Activated T-helper 1 cell treated with anti-CD3 and anti-CD28 coated beads, Interleukin-12 subunit alpha, Interleukin-12 subunit beta, Interleukin-2, Interleukin-4 antibody, amounts not matched to agents 30 ng/mL and 10 ng/mL and 1 ng/mL, durations not matched to agents 14 hours and 24 hours and 36 hours (primary cell): ENCODE measurements around the gene GABARAPL1. TPM values are rescaled to one million over a fixed set of nuclear protein-coding genes. Genes with fewer than 3 reads are reported as not detected.
"Not testable (repeated sequence)": the region's sequence is repeated elsewhere in the genome, so short reads cannot be mapped to it uniquely, and the experiment has no call there.

Experiments
- DNase-seq: peaks from one replicate; pipeline ENCODE4 v3.0.0; 2021; ENCODE audit warnings: low spot score
- H3K27ac Mint-ChIP-seq: one replicate; pipeline ENCODE4 v1.8.0; 2021; ENCODE audit warnings: mild to moderate bottlenecking, mixed read lengths
- H3K27me3 Mint-ChIP-seq: one replicate; pipeline ENCODE4 v1.8.0; 2022; ENCODE audit warnings: mild to moderate bottlenecking, moderate library complexity, mixed read lengths; ENCODE audit not compliant: insufficient read depth
- H3K36me3 Mint-ChIP-seq: one replicate; pipeline ENCODE4 v1.8.0; 2021; ENCODE audit warnings: low read depth, mixed read lengths
- H3K4me1 Mint-ChIP-seq: one replicate; pipeline ENCODE4 v1.8.0; 2021; ENCODE audit warnings: low read depth, mixed read lengths
- H3K4me3 Mint-ChIP-seq: one replicate; pipeline ENCODE4 v1.8.0; 2021; ENCODE audit warnings: mild to moderate bottlenecking, moderate library complexity, mixed read lengths
- H3K9me3 Mint-ChIP-seq: one replicate; pipeline ENCODE4 v1.8.0; 2021; ENCODE audit warnings: mixed read lengths
- intact Hi-C: fragments of 100-400 bp; cut with micrococcal nuclease; formaldehyde crosslinking; loops from one replicate; pipeline ENCODE4 v1.15.1; 2024
- total RNA-seq: library from RNA; stranded (reverse); gene quantifications from 2 replicates; pipeline ENCODE4 v1.2.3, GENCODE V29; 2022

Gene GABARAPL1
- total RNA-seq, 1 donor from 2014 or later: 6.6 TPM

DNA sequence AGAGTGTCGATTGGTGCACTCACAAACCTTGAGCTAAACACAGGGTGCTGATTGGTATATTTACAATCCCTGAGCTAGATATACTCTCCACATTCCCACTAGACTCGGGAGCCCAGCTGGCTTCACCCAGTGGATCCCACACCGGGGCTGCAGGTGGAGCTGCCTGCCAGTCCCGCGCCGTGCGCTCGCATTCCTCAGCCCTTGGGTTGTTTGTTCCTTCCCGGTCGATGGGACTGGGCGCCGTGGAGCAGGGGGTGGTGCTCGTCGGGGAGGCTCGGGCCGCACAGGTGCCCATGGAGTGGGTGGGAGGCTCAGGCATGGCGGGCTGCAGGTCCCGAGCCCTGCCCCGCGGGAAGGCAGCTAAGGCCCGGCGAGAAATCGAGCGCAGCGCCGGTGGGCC is 12.7 kb downstream of the GABARAPL1 start:
- H3K4me3 Mint-ChIP-seq, DNase-seq, H3K9me3 Mint-ChIP-seq, H3K27ac Mint-ChIP-seq, intact Hi-C loops, H3K27me3 Mint-ChIP-seq: not testable (repeated sequence)
- peaks cover 10% of the 10 kb centered on the region for H3K4me1 Mint-ChIP-seq
- peaks cover 23% of the 10 kb centered on the region for H3K36me3 Mint-ChIP-seq

DNA sequence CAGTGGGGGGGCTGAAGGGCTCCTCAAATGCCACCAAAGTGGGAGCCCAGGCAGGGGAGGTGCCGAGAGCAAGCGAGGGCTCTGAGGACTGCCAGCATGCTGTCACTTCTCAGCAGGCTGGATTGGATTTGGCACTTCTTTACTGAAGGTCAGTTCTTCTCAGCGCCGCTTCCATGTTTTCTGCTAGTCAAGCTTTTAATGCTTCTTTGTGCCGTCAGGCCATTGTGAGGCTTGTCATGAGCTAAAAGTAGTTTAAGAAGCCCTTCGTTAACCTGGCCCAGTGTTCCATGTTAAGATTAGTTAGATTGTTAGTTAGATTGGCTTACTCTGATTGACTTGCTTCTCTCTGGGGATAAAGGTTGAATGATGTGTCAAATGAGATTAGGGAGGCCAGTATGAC is 13.4 kb downstream of the GABARAPL1 start:
- no peak for DNase-seq
- Mint-ChIP-seq H3K9me3 (no peaks in the 10 kb centered on the region), H3K27ac (no peak overlapping the region), H3K36me3 (peaks cover 22% of the 10 kb centered on the region), H3K27me3 (no peaks in the 10 kb centered on the region), H3K4me1 (peaks cover 10% of the 10 kb centered on the region), H3K4me3 (no peak overlapping the region)
- intact Hi-C loops: no loop called here

DNA sequence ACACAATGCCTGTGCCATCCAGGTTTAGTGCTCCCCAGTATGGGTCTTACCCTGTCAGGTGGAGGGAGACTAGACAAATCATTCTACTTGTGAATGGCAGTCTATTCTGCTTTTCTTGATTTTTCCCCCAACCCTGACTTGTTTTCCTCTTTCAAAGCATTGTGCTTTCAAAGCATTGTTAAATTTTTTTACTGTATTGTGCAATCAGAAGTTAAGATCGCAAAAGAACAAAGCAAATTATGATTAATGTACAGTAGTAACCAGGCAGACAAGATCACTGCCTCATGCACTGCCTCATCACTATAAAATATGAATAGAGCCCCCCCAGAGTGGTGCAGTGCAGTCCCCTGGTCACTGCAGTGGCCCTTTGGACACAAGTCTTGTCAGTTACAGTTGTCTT is 14.1 kb downstream of the GABARAPL1 start:
- Mint-ChIP-seq H3K4me1 (peaks cover 10% of the 10 kb centered on the region), H3K27me3 (no peaks in the 10 kb centered on the region), H3K36me3 (peaks cover 16% of the 10 kb centered on the region), H3K4me3 (no peak overlapping the region), H3K27ac (no peak overlapping the region), H3K9me3 (no peaks in the 10 kb centered on the region)
- DNase-seq: no peak
- intact Hi-C loops: no loop called here

DNA sequence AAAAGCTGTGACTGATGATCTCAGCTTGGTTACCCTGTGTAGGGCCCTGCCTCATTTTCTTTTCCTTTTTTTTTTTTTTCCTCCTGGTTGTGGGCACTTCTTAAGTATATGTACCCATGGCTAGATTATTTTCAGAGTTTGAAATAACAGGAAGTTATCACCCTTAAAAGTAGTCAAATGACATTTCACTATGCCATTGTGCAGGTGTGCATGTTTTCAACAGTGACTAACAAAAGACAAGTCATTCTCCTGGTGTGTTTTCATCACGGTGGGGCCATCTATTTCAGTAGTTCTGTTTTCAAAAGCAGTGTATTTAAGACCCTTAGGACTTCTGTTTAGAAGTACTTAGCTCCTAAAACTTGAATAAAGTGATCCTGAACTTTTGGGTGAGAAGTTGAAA is 15.0 kb downstream of the GABARAPL1 start:
- no peak for DNase-seq
- peaks cover 10% of the 10 kb centered on the region for H3K36me3 Mint-ChIP-seq
- no peak overlapping the region for H3K27ac Mint-ChIP-seq
- no peak overlapping the region for H3K4me3 Mint-ChIP-seq
- no peaks in the 10 kb centered on the region for H3K9me3 Mint-ChIP-seq
- intact Hi-C loops: no loop called here
- H3K27me3 Mint-ChIP-seq: no peaks in the 10 kb centered on the region
- peaks cover 10% of the 10 kb centered on the region for H3K4me1 Mint-ChIP-seq

DNA sequence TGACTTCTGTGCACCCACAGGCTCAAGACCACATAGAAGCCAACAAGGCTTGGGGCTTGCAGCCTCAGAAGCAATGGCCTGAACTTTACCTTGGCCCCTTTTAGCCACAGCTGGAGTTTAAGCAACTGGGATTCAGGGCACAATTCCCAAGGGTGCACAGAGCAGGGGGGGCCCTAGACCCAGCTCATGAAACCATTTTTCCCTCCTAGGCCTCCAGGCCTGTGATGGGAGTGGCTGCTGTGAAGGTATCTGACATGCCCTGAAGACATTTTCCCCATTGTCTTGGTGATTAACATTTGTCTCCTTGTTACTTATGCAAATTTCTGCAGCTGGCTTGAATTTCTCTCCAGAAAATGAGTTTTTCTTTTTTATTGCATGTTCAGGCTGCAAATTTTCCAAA is 21.9 kb downstream of the GABARAPL1 start:
- Mint-ChIP-seq H3K27ac (no peak overlapping the region), H3K4me1 (peaks cover 15% of the 10 kb centered on the region), H3K27me3 (peaks cover 8% of the 10 kb centered on the region), H3K4me3 (no peak overlapping the region), H3K9me3 (peaks cover 20% of the 10 kb centered on the region), H3K36me3 (no peaks in the 10 kb centered on the region)
- intact Hi-C loops: loop anchor here (2.0 to 10.0 kb wide), 2 partner anchors 70 to 180 kb away; no protein-coding TSS in a partner anchor
- DNase-seq: no peak

DNA sequence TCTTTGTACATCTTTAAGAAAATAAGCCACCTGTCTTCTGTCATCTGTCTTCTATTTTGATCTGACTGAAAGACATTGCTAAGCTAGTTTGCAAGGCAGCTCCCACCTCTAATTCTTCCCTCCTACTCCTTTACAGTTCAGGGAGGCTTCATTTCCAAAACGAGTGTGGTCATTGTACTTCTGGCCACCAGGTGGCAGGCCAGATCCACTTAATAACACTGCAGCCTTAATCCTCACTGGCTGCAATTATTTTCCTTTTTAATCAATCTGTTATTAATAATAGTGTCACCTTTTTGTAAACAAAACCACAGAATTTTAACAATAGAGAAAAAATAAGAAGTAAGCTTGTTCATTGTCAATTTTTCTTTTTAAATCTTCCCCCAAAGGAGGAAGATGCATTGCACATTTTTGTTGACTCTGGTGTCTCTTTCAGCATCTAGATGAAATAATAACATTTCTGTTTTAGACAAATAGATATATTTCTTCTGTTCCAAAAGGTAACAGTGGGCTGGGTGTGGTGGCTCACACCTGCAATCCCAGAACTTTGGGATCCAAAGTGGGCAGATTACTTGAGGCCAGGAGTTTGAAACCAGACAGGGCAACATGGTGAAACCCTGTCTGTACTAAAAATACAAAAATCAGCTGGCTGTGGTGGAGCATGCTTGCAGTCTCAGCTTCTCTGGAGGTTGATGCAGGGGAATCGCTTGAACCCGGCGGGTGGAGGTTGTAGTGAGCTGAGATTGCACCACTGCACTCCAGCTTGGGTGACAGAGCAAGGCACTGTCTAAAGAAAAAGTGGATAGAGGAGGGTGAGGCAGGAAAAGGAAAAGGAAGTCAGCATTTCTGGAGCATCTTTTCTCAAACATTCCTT is 23.3 kb downstream of the GABARAPL1 start:
- no peak for DNase-seq
- Mint-ChIP-seq H3K36me3 (no peaks in the 10 kb centered on the region), H3K4me3 (no peak overlapping the region), H3K27me3 (peaks cover 13% of the 10 kb centered on the region), H3K9me3 (peaks cover 20% of the 10 kb centered on the region), H3K27ac (no peak overlapping the region), H3K4me1 (peaks cover 15% of the 10 kb centered on the region)
- intact Hi-C loops: loop anchor here (1.0 to 10.0 kb wide), 8 partner anchors 69 to 1251 kb away; partner anchors contain the start of gene STYK1

DNA sequence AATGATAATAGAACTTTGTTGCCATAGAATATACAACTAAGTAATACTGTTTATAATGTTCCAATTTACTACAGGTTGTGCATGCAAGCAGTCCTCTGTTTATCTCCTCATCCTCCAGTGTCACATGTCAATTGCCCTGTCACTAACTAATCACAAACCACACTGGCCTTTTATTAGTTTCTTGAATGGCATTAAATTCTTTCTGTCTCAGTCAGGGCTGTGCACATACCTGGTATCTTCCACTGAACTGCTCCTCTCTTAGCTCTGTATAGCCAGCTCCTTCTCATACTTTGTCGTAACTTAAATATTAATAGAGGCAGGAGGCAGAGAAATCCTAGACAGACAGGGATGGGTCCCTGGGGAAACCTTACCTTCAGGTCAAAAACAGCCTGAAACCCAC is 24.0 kb downstream of the GABARAPL1 start:
- Mint-ChIP-seq H3K9me3 (peaks cover 20% of the 10 kb centered on the region), H3K36me3 (no peaks in the 10 kb centered on the region), H3K4me1 (peaks cover 15% of the 10 kb centered on the region), H3K4me3 (no peak overlapping the region), H3K27ac (no peak overlapping the region), H3K27me3 (peaks cover 19% of the 10 kb centered on the region)
- no peak for DNase-seq
- intact Hi-C loops: loop anchor here (5.0 to 10.0 kb wide), 4 partner anchors 86 to 1251 kb away; no protein-coding TSS in a partner anchor

DNA sequence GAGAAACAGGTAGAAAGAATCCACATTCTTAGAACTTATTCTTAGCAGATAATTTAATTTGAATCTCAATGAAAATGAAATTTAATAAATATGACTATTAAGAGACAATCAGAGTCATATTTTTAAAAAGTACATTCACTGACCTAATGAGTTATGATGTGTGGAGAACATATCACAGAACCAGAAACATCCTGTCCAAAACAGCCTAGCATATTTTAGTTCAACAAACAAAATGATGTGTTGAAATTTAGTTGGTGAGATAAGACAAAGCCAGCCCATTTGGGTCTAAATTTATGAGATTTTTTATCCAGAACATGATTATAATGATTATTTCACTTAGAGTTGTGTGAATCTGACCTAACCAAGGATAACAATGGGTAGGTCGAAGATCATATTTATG is 25.8 kb downstream of the GABARAPL1 start:
- H3K36me3 Mint-ChIP-seq: no peaks in the 10 kb centered on the region
- H3K9me3 Mint-ChIP-seq: peaks cover 17% of the 10 kb centered on the region
- no peak overlapping the region for H3K4me3 Mint-ChIP-seq
- H3K27me3 Mint-ChIP-seq: peaks cover 28% of the 10 kb centered on the region
- no peak for DNase-seq
- intact Hi-C loops: loop anchor here (5.0 to 10.0 kb wide), 4 partner anchors 84 to 1249 kb away; no protein-coding TSS in a partner anchor
- H3K4me1 Mint-ChIP-seq: peaks cover 28% of the 10 kb centered on the region
- H3K27ac Mint-ChIP-seq: no peak overlapping the region

DNA sequence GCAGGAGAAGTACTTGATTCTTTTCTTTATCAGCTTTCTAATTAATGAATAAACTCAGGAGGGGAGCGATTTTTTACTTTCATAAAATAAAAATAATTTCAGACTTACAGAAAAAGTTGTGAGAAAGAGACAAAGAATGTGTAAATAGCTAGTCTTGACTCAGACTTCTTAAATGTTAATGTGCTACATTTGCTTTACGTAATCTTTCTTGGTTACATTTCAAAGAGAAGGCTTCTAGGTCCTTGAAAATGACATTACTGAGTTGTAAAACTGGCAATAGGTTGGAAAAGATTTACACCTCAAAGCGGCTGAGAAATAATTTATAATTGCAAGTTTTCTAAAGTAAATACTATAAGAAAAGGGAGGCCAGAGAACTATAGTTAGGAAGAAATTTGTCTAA is 28.6 kb downstream of the GABARAPL1 start:
- H3K4me1 Mint-ChIP-seq: peaks cover 29% of the 10 kb centered on the region
- intact Hi-C loops: loop anchor here (2.0 kb wide), 1 partner anchor 260 kb away; no protein-coding TSS in a partner anchor
- H3K4me3 Mint-ChIP-seq: no peak overlapping the region
- peaks cover 44% of the 10 kb centered on the region for H3K27me3 Mint-ChIP-seq
- no peak for DNase-seq
- H3K27ac Mint-ChIP-seq: no peak overlapping the region
- H3K36me3 Mint-ChIP-seq: no peaks in the 10 kb centered on the region
- H3K9me3 Mint-ChIP-seq: no peaks in the 10 kb centered on the region

DNA sequence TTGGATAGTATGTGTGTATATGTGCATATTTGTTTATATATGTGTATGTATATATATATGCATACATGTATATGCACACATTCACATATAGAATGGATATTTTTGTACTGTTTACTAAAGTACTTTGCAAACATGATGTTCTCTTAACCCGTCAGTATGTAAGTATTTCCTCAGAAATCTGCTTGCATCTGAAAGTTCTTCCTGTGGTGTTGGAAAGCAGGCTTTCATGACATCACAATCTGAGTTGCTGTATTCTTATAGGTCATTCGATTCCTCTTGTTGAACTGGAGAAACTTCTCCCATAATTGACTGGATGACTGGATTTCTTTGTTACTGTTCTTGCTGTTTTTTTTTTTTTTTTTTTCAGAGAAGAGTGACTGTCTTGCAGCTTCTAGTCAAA is 29.1 kb downstream of the GABARAPL1 start:
- H3K4me3 Mint-ChIP-seq: no peak overlapping the region
- H3K27ac Mint-ChIP-seq: no peak overlapping the region
- DNase-seq: no peak
- intact Hi-C loops: loop anchor here (2.0 kb wide), 1 partner anchor 259 kb away; no protein-coding TSS in a partner anchor
- H3K36me3 Mint-ChIP-seq: no peaks in the 10 kb centered on the region
- H3K9me3 Mint-ChIP-seq: no peaks in the 10 kb centered on the region
- peaks cover 42% of the 10 kb centered on the region for H3K27me3 Mint-ChIP-seq
- peaks cover 25% of the 10 kb centered on the region for H3K4me1 Mint-ChIP-seq

DNA sequence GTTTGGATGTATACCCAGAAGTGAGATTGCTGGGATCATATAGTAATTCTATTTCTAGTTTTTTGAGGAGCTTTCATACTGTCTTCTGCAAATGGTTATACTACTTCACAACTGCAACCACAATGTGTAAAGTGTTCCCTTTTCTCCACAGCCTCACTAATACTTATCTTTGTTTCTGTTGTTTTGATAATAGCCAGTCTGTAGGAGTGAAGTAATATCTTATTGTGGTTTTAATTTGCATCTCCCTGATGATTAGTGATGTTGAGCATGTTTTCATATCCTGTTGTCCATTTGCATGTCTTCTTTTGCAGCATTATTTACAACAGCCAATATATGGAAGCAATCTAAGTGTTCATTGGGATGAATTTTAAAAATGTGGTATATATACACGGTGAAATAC is 29.9 kb downstream of the GABARAPL1 start:
- DNase-seq: no peak
- H3K4me3 Mint-ChIP-seq: no peak overlapping the region
- intact Hi-C loops: no loop called here
- H3K27me3 Mint-ChIP-seq: peaks cover 45% of the 10 kb centered on the region
- no peaks in the 10 kb centered on the region for H3K36me3 Mint-ChIP-seq
- peaks cover 21% of the 10 kb centered on the region for H3K4me1 Mint-ChIP-seq
- H3K9me3 Mint-ChIP-seq: no peaks in the 10 kb centered on the region
- no peak overlapping the region for H3K27ac Mint-ChIP-seq

DNA sequence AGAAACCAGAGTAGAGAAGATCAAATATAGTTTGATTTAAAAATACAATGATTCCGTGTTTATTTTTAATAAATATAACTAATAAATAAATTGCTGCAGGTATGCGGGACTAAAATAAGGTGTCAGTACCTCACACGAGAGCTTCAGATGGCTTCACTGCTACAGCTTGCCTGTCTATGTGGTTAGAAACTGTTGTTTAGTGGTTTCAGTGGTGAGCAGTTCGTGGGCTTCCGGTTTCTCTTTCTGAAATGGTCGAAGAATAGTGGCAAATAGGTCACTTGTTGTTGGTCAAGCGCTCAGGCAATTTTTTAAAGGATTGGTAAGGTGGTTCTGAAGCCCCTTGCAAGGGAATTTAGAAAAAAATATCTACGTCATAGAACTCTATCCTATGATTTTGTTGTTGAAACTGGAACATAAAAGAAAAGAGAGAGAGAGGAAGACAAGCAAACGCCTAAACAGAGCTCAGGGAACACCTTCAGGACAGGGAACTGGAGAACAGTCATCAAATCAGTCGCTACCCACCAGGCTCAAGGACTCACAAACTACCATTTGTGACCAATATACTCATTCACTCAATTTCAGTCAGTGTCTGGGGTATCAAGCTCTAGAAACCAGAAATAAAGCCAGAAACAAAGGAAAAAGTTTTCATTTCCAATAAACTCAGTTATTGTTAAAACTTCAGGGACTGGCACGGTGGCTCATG is 31.3 kb downstream of the GABARAPL1 start:
- H3K4me3 Mint-ChIP-seq: peak overlapping the region; percentile 41
- H3K9me3 Mint-ChIP-seq: no peaks in the 10 kb centered on the region
- H3K36me3 Mint-ChIP-seq: no peaks in the 10 kb centered on the region
- intact Hi-C loops: no loop called here
- H3K27ac Mint-ChIP-seq: peak overlapping the region; percentile 10
- peaks cover 48% of the 10 kb centered on the region for H3K27me3 Mint-ChIP-seq
- peaks cover 21% of the 10 kb centered on the region for H3K4me1 Mint-ChIP-seq
- no peak for DNase-seq
